HG03025 (cell line): Measurements from ENCODE around the gene FRMD5.

Experiments
- ATAC-seq: cut with Tn5 transposase; IDR thresholded peaks from one replicate; pipeline ENCODE4 v1.9.1; 2021; ENCODE audit warnings: mild to moderate bottlenecking, moderate library complexity; ENCODE audit not compliant: unreplicated experiment, low FRiP score

FRMD5 gene

DNA sequence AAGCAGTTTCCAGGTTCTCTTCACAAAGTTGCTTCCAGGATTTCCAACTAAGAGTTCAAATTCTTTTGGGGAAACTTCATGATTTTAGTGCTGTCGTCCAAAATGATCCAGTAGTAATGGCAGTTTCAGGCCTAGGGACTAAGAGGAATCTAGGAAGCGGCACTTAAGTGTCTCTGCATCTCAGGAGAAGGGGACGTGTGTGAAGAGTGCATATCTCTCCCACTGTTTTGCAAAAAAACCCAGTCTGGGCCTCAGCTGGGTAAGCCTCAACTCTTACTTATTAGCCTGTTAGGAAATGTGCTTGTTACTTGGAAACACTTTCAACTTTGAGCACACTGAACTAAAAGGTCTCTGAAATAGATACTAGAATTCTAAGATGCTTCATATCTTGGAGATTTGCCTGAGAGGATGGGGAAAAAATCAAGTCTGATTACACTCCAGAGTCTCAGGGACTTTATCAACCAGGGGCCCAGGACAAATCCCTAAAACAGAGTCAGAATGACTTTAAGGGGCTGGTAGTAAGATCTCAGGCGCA, 286.5 kb downstream of the FRMD5 start:
- no peak for ATAC-seq

DNA sequence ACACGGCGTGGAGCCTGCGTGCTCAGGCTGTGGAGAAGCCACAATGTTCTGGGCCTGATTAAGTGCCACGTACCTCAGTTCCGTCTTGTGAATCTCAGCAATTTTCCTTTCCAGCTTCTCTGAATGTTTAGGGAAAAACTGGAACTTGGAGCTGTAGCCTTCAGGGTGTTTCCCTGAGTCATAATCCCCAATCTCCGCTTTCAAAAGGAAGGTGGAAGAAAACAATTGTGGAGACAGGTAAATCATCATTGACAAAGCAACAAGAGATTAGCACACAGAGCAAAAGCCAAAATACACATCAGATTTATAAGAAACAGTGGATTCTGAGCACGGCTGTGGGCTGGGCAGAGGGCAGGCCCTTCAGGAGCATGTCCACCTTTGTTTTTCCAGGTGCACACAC, 289.3 kb downstream of the FRMD5 start:
- no peak for ATAC-seq

DNA sequence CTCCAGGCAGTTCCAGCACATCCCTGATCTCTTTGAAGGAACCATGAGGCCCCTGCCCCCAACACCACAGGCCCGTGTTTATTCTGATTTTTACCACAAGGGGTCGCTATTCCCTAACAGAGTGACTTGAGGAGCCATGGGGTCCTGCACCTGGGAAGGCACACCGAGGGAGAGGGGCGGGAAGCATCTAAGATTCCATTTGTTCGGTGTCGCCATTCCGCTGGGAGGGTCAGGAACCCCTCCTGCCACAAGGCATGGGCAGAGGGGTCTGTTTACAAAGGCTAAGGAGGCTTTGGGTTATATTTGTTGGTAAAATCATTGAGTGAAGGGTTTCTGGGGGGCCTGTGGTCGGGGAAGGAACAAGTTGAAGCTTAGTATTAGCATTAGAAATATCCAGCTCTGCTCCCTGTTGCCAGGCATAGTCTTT, 291.2 kb downstream of the FRMD5 start:
- ATAC-seq: no peak

DNA sequence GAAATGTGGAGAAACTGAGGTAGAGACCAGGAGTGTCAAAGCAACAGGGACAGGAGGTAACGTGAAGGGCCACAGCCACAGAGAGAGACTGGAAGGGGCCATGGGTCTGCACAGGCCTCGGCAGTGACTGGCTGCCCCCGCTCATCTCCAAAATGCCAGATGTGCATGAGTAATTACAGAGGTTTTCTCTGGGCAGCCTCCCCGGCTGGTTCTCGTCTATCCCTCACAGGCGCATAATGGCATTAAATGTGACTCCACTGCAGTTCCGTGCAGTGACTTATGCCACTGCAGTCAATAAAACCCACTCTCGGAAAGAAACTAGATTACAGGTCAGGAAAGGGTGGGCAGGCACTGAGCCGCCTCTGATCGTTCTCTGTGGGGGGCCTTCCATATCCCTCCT, 293.6 kb downstream of the FRMD5 start:
- no peak for ATAC-seq

DNA sequence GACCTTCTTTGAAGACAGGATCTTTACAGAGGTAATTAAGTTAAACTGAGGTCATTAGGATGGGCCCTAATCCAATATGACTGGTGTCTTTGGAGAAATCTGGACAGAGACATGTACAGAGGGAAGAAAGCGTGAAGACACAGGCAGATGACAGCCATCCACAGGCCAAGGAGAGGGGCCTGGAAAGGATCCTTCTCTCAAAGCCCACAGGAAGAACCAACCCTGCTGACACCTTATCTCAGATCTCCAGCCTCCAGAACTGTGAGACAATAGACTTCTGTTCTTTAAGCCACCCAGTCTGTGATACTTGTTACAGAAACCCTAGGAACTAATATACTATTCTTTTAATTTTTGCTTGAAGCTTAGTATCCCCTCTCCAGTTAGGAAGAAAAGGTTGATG, 294.1 kb downstream of the FRMD5 start:
- no peak for ATAC-seq

DNA sequence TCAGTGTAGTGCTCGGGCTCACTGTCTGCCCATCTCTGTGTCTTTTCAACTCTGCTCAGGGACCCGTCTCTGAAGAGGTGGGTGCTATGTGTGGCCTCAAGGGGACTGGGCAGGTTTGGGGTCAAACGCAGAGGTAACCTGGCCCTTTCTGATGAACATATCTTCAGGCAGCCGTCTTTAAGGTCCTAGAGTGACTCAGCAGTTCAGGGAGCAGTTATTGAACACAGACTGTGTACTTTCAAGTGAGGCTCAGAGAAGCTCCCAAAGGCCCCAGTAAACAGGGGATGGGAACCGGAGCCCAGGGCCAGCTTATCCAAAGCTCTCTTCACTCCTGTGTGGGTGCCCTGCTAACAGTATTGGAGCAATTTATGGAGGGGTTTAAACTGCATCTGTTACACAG, 295.1 kb downstream of the FRMD5 start:
- no peak for ATAC-seq

DNA sequence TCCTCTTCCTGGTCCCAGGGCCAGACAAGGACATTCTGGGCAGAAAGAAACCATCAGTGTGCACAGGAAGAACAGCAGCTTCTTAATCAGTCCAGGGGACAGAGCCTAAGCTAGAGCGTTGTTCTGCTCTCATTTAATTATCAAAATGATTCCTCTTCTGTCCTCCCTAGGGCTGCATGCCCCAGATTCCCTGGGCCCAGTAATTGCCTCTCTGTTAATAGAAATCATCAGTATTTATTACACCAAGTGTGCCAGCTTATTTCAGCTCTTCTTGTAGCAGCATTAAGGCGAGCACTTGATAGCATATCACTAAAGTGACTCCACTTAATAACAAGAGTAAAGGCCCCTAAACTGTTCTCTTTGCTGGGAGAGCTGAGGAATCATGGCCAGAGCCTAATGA, 296.2 kb downstream of the FRMD5 start:
- ATAC-seq: no peak

DNA sequence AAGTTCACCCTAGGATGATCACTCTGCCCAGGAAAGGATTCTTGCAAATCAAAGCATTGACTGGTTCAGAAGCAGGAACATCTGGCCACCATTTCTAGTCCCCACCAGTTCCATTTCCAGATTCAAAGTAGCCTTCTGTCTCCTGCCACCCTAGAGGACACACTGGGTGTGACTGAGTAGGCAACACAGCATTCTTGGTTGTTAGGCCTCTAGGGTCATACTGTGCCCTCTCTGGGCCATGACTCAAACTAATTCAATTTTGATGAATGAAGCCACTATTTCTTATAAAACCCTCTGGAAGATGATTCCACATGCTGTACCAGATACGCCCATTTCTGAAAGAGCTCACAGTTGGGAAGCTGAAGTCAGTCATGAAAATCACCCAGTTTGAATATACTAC, 298.5 kb downstream of the FRMD5 start:
- no peak for ATAC-seq

DNA sequence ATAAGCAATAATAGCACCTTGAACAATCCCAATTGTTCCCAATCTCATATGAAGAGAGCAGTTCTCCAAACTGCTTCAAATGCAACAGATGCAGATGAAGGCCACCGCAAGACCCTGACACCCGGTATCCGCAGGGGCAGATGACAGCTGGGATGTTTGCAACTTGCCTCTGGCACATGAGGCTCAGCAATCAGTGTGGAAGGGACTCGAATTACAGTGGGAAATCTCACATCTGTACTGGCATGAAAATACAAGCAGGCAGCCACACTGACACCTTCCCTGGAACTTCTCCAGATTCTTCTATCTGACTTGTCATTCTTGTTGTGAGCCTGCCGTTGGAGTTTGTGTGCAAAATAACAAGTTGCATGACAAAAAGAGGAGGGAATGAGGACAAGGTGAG, 299.5 kb downstream of the FRMD5 start:
- ATAC-seq: no peak

DNA sequence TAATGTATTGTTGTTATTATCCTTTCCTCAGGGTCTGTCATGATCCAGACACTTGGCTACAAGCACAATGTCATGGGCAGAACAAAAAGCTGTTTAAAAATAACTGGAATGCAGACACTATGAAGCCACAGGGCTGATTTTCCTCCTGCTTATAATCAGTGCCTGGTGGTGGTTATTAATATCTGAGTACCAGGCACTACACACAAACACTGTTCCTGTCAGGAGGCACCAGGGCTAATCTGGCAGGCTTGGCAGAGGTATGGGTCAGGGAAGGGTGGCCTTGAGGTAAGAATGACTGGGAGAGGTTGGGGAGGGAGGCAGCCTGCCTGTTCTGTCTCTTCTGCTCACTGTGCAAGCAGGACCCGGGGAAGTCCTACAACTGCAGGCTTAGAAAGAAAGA, 301.1 kb downstream of the FRMD5 start:
- no peak for ATAC-seq

DNA sequence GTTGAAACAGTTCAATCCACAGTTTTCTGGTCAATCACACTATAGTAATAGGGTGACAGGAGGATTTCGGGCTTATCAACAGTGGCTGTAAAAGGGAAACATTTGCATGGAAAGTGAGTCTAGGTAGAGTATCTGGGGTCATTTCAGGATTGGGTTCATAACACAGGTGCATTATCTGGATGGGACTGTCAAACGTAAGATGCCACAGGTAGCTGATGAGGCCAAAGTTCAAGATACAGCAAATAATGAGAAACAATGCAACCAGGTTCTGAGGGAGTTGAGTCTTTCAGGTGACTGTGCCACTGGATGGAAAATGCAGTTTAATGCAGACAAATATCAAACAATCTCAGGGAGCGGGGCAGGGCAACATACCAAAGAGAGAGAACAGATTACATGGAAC, 306.0 kb downstream of the FRMD5 start:
- no peak for ATAC-seq

DNA sequence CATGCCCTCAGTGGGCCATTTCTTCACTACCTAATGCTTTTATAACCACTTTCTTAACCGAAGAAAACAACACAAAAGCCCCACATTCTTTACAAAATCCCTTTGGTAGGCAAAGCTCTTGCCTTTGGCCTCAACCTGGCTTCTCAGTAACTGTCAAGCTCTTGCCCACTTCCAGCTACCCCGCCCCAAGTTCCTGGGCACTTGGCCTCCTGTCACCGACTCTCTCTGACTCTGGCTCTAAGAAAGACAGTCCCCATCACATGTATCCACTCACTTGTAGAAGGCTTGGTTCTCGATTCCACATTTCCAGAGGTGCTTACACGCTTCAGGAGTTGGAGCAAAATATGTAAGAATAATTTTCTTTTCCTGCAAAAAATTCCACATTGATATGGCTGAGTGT, 307.2 kb downstream of the FRMD5 start:
- ATAC-seq: no peak

DNA sequence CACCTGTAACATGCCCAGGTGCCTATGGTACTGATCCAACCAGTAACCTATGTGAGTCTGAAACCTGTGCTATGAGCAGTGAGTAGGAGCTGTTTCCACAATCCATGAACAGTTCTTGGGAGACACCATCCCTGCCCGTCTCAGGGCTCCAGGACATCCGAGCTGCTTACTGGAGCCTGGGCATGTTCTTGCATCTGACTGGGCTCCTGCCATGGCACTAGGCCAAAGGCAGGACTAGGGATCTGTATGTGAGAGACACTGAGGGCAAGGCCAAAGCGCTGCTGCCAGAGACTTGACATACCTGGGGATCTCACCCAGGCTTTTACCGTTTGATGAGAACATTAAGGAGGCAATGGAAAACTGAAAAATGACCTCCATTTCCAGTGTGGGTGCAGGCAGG, 308.5 kb downstream of the FRMD5 start:
- no peak for ATAC-seq

DNA sequence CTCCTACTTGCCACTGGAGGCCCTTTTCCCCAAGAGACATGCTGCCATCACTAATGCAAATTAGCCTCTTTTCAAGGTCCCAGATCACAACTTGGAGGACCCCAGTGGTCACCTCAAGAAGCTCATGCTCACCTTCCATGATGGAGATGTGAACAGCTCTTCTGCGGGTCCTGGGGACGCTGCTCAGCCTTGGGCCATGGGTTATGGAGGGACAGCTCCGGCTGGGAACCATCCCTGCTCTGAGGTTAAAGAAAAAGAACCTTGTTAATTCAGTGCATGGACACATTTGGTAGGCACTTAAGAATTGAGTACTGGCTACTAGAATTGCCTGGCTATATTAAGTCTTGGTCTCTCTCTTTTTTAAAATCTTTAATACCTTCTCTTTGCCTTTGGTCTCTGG, 311.5 kb downstream of the FRMD5 start:
- ATAC-seq: no peak

DNA sequence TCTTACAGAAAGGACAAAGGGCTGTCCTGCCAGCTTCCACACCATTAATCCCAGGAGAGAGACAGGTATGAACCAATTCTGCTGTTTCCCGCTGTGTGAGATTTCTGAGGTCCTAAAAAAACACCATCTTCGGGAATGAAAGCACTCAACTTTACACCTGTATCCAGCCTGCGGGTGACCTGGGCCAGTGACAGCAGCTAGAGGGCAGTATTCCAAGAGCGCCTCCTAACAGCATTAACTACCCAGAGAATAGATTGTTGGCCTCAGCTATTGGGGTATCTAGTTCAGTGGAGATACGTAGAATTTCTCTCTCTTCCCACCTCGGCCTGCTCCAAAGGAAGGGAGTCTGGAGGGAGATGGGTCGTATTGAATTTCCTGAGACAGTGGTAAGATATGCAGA, 313.1 kb downstream of the FRMD5 start:
- ATAC-seq: no peak

DNA sequence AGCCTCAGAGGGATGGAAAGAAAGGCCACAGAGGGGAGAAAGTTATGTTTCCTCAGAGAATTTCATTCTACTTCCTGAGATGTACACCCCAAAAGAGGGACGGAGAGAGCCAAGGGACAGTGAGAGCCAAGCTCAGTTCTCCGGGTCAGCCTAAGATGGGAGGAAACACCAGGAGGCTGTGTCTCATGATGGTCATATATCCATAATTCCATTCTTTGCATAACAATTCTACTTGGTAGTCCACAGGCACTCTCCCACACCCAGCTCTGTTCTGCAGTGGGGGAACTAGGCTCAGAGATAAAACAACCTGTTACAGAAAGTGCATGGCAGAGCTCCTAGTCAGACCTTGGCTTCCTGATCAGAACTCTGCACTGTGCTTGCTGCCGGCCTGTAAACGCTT, 313.8 kb downstream of the FRMD5 start:
- no peak for ATAC-seq

DNA sequence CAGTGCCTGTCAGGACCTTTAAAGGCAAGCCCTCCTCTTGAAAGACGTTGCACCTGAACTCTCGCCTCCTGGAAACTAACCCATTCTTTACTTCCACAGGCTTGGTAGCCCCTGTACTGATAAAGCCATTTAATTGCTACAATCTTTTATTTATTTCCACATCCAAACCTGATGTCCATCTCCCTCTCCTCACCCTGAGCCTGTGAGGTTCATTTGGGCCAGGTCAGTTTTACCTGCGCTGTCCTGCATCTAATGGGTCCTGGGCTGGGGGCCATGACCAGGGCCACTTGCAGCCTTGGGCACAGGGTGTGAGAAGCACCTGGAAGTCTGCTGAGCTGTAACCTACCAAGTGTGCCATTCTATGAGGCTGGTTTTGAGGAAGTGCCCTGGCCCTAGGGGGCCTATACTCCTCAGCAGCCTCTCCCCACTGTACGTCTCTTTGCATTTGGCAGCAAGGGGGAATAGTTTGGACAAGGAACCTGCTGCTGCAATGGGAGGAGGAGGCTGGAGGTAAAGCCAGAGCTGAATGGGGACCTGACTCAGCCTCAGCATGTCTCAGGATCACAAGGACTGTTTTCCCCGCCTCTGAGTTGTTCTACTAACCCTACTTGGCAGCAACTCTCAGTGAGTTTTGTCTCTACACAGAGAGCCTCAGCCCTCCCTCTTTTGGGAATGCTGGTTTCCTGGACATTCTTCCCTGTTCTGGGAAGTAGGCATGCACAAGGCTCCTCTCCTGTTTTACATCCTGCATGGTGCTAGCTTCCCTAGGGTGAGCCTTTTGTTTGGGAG, 314.5 kb downstream of the FRMD5 start:
- no peak for ATAC-seq

DNA sequence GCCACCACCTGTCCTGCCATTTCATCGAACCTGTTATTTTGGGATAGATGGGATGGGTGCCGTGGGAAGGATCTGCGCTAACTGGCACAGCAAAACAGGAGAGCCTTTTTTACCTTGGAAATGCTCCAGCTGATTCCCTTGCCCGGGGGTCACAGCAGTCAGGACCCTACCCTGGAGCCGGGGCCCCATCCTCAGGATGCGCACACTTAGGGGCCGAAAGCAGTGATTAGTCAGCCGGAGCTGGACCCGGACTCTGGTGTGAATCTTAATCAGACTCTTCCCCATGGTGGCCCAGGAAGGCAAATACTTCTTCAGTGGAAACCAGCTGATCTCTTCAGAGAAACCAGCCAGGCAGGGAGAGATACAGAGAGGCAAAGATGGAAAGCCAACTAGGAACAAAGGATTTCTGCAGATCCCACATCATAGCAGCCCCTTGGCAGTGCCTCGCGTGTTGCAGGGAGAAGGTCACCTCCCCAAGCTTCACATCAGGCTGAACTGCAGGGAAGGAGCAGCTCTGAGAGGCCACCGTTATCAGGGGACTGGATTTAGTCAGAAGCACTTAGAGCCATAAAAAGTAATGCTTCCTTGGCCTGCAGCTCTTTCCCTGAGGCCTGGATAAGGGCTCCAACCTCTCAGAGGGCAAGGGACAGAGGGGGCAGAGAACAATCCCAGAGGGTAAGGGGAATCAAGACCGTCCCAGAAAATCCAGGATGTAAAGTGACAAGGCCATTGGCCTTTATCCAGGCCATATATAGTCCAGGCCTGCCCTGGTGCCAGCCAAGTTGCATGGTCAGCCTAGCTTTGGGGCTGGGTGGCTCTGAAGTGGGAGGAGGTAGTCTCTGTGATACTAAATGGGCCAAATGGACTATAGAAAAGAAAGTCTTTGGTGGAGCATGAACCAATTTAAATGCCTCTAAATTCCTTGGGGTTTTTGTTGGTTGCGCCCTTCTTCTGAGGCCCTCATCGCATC, 315.4 kb downstream of the FRMD5 start:
- ATAC-seq: no peak

DNA sequence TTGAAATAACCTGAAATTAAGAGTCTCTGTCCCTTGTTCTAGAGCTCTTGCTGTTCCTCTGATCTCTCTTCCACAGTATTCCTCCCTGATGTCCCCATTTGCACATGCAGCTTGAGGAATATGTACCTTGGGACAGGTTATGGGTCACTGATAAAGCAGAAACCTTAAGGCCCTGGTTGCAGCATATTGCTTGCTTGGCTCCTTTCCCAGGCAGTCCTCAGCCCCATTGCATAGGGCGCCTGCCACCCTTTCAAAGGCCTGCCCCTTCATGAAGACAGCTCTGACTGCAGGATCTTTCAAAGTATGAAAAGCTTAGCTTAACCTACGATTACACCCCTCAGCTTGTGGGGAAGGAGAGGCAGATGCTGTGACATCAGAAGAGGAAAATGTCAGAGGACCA, 316.6 kb downstream of the FRMD5 start:
- no peak for ATAC-seq

DNA sequence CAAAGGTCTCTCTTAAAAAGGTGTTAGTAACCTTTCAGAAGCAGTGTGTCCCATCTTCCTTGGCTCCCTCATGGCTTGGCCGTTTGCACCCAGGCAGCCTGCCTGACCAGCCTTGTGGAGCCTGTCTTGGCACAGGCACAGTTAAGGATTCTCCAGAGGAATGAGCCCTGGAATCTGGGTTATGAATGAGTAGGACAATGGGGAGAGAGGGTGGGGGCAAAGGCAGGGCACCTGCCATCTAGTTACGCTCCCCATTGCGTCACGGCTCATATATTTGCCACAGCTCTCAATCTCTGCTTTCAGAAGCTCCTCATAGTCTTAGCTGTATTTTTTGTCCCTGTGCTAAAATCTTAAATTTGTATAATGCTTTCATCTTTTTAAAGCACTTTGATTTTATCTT, 317.7 kb downstream of the FRMD5 start:
- no peak for ATAC-seq

DNA sequence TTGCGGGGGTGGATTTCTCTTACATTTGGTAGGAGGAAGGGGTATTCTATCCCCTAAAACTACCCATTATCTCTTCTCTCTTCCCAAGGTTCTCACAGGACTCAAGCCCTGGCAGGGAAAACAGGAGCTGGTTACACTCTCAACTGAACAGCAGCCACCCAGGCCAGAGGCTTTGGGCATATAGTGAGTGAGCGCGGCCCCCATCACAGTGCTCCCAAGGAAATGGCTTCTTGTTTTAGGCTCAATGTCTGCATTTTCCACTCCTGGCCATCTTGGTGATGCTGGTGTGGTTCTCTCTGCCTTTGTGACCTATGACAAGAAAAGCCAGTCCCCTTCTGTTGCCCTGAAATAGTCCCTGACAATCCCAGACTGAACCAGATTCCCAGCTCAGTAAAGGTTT, 318.2 kb downstream of the FRMD5 start:
- no peak for ATAC-seq
